NCI-H460 (cell line): ENCODE results near the gene PRPH. TPM values are rescaled to one million over a fixed set of nuclear protein-coding genes. Genes with fewer than 3 reads are reported as not detected.
A peak's percentile ranks its signal among the peaks of the same experiment; 100 is the strongest.
"Not testable (repeated sequence)": the region's sequence is repeated elsewhere in the genome, so short reads cannot be mapped to it uniquely, and the experiment has no call there.

ENCODE experiments used
- DNase-seq: peaks from one replicate; pipeline ENCODE4 v3.0.0-alpha.2; 2016; ENCODE audit warnings: low read depth; ENCODE audit errors: extremely low read depth
- total RNA-seq: library from RNA; depleted of rRNA; stranded (reverse); fragments of >200 nt; shearing (Covaris generic); gene quantifications from 2 replicates; pipeline ENCODE4 v1.2.3, GENCODE V29; 2014

PRPH gene
- total RNA-seq, 1 experiment from 2014 or later = 3.4 TPM

- no peak for DNase-seq
These were observed 20.4 kb upstream of the PRPH start for GRCh38 chr12:49274396-49275069.

- DNase-seq = no peak
These were observed 18.4 kb upstream of the PRPH start for GRCh38 chr12:49276304-49277290.

- no peak for DNase-seq
These were observed 17.5 kb upstream of the PRPH start for GRCh38 chr12:49277466-49277865.

DNA sequence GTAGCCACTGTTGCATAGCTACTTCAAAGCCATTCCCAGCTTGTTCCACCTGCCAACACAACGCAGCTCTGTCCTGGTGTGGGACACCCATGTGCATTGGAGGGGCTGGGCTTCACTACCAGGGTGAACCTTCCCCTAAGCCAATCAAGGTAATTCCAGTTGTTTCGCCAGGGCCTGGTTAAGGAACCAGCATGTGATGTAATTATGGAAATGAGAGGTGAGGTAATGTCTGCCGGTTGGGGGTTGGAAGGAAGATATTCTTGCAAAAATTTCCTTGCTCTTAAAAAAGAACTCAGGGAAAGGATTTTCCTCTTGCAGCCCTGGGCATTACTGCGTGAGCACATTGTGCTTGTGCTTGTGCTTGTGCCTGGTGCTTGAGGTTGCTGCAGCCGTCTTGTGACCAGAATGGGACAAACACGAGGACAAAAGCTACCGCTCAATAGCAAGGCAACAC is 15.2 kb upstream of the PRPH start:
- DNase-seq = no peak

DNA sequence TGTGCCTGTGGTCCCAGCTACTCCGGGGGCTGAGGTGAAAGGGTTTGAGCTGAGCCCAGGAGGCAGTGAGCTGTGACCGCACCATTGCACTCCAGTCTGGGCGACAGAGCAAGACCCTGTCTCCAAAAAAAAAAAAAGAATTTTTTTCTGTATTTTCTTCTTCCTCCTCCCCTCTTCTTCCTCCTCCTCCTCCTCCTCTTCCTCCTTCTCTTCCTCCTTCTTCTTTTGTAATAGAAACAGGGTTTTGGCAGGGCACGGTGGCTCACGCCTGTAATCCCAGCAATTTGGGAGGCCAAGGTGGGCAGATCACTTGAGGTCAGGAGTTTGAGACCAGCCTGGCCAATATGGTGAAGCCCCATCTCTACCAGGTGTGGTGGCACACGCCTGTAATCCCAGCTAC is 14.4 kb upstream of the PRPH start:
- DNase-seq = not testable (repeated sequence)

DNA sequence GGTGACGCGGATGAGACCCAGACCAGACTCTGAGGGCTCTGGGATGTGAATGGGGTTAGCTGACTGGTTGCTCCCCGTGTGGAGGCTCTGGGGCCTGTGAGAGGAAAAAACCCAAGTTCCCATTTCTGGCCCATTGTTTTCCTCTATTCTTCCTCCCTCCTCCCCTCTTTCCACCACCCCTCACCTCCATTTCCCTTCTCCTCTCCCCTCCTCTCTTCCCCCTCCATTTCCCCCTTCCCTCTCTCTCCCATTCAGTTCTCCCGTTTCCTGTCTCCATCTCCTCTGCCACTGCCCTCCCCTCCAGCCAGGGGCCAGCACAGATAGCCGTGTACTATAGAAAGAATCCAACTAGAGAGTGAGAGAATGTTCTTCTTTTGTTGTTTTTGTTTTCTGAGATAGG is 12.6 kb upstream of the PRPH start:
- DNase-seq = no peak

DNA sequence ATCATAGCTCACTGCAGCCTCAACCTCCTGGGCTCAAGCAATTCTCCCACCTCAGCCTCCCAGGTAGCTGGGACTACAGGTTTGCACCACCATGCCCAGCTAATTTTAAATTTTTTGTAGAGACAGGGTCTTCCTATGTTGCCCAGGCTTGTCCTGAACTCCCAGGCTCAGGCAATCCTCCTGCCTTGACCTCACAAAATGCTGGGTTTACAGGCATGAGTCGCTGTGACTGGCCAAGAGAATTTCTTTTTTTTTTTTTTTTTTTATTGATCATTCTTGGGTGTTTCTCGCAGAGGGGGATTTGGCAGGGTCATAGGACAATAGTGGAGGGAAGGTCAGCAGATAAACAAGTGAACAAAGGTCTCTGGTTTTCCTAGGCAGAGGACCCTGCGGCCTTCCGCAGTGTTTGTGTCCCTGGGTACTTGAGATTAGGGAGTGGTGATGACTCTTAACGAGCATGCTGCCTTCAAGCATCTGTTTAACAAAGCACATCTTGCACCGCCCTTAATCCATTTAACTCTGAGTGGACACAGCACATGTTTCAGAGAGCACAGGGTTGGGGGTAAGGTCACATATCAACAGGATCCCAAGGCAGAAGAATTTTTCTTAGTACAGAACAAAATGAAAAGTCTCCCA is 12.1 kb upstream of the PRPH start:
- not testable (repeated sequence) for DNase-seq

GRCh38 chr12:49283541-49284429 is 11.2 kb upstream of the PRPH start:
- no peak for DNase-seq

DNA sequence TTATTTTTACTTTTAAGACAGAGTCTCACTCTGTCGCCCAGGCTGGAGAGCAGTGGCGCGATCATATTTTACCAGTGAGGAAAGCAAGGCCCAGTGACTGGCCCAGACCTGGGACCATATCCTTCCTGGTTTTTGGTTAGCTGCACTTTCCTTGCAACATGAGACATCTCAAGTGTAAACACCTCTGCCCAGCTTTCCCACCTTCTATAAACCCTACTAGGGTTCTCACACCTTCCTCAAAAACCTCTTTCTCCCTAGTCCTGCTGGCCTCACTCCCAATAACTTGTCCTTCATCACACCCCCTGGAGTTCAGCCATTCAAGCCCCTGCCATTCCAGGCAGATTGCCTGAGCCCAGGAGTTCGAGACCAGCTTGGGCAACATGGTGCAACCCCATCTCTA is 10.3 kb upstream of the PRPH start:
- no peak for DNase-seq

- DNase-seq = no peak
These were observed 7.1 kb upstream of the PRPH start for GRCh38 chr12:49287876-49288275.

DNA sequence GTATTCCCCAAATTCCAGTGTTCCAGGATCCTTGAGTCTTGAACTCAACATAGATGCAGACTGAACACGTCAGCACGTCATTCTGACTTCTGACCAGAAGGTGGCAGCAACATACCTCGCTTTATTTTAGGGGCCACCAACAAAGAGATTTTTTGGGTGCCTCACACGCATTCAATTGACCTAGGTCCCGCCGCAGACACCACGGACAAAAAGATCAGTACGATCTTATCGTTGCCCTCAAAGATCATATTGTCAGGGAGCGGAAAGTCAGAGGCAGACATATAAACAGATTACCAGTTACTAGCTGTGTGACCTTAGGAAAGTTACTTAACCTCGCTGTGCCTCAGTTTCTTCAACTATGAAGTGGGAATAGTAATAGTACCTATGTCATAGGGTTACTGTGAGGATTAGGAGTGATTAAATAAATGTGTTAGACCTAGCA is 6.5 kb upstream of the PRPH start:
- peak; percentile 53 for DNase-seq

GRCh38 chr12:49288922-49289555 is 5.9 kb upstream of the PRPH start:
- DNase-seq = no peak

GRCh38 chr12:49292729-49293055 is 2.3 kb upstream of the PRPH start:
- DNase-seq = no peak

- DNase-seq = no peak
These were observed 1.6 kb upstream of the PRPH start for GRCh38 chr12:49293056-49293956.

DNA sequence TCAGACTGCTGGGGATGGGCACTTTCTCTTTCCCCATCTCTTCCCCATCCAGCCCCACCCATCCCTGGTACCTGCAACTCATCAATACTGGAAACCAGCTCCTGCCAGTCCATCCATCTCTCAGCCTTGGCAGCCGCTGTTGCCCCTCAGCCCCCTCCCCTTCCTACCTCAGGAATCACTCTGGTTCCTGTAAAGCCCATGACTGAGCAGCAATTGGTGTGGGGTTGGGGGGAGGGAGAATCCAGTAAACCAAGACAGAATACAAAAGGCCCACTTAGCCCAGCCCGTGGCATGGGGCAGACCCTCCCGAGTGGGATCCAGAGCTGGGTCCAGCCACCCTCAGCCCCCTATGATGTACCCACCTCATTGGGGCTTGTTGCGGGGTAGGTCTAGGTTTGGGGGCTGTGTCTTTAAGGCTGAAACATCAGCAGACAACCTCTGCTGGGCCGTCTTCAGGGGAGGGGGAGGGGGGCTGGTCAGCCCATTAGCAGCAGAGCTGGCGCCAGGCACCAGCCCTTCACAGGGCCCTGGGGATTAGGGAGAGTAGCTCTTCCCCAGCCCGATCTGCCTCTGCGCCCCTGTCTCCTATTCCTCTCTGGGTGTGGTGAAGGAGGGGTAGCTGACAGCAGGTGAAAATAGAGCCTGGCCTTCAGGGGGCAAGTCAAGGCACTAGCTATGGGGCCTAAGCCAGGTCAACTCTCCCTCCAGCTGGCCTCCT is 702 bp upstream of the PRPH start:
- no peak for DNase-seq

DNA sequence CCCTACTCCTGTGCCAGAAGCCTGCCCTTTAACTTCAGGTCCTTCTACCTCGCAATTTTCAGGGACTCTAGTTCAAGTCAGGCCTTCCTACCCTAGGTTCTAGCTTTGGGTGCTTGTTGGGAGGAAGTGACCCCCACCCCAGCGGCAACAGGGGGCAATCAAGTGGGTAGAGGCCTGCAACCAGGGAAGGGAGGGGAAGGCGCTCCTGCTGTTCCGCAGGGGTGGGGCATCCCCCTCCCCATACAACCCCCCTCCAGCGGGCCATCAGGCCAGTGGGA is 204 bp upstream of the PRPH start:
- no peak for DNase-seq

- no peak for DNase-seq
These were observed 1.3 kb downstream of the PRPH start for GRCh38 chr12:49296034-49296835.
